T-helper 2 cell treated with Interferon-gamma antibody and Interleukin-4, amounts not matched to agents 100 ng/mL and 5 ng/mL, for 36 hours (primary cell): ENCODE data around the gene MTA3. TPM values are rescaled to one million over a fixed set of nuclear protein-coding genes. Genes with fewer than 3 reads are reported as not detected.

Source experiments
- intact Hi-C: fragments of 100-400 bp; cut with micrococcal nuclease; formaldehyde crosslinking; loops from one replicate; pipeline ENCODE4 v1.15.1; 2023
- total RNA-seq: library from RNA; stranded (reverse); gene quantifications from 2 replicates; pipeline ENCODE4 v1.2.3, GENCODE V29; 2022

The MTA3 gene
- total RNA-seq, 1 donor from 2014 or later: 29.2 TPM

DNA sequence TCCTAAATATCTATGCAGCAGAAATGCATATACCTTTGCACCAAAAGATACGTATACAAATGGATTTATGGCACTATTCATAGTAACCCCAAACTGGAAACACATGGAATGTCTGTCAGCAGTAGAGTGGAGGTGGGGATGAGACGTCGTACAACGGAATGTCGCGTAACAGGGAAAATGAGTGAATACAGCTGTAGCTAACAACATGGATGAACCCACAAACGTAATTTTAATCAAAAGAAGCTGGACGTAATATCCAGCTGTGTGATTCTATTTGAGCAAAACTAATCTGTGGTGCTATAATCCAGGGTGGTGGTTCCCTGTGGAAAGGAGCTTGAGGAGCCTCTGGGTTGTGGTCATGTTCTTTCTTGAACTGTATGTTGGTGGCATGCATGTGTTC lies 89.9 kb downstream of the MTA3 start:
- intact Hi-C loops: no loop called here

- intact Hi-C loops: loop anchor here (10.0 kb wide), 1 partner anchor 295 kb away; the partner anchor contains the start of gene COX7A2L
Observed at GRCh38 chr2:42659609-42660008, 91.2 kb downstream of the MTA3 start.

GRCh38 chr2:42663106-42663780 lies 94.8 kb downstream of the MTA3 start:
- intact Hi-C loops: loop anchor here (1.0 to 10.0 kb wide), 3 partner anchors 150 to 298 kb away; partner anchors contain the start of gene COX7A2L

- intact Hi-C loops: loop anchor here (1.0 to 10.0 kb wide), 3 partner anchors 151 to 299 kb away; partner anchors contain the start of gene COX7A2L
Observed at GRCh38 chr2:42663828-42664227, 95.4 kb downstream of the MTA3 start.

DNA sequence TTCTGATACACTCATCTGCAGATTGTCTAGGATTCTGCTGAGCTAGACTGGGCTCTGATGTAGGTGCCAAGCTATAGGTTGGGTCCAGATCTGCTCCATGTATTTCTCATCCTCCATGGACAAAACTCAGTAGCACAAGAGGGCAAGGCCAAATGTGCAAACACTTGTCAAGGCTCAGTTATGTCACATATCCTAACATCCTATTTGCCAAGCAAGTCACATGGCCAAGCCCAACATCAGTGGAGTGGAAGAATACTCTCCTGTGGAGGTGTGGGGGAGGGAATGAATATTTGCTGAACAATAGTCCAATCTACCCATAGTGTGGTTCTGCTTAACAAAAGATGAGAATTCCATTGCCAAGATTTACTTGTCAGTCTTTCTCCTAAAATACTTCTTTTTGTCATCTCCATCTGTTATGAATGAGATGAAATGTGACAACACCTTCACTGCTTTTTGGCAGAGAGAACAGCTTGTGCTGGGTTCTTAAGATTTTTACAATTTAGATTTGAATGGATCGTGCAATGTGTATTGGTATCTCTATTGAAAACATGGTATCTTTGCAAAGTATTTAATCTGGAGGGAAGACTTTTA lies 105.7 kb downstream of the MTA3 start:
- intact Hi-C loops: no loop called here

DNA sequence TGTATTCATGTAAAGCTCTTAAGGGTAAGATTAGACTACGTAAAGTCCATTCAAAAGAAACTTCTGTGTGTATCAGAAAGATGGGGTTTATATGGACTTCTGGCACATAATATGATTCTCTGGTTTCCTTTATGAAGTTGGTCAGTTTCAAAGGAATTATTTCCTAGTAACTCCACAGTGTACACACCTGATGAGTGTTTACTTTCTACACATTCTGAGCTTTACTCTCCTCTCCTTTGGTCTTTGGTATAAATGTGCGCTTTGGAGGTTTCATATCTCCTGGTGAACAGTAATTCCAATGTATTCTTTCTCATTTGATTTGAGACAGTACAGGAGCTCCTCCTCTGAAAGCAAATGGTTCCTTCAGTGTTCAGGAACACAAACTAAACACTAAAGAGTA lies 107.4 kb downstream of the MTA3 start:
- intact Hi-C loops: no loop called here

GRCh38 chr2:42685303-42685702 lies 116.9 kb downstream of the MTA3 start:
- intact Hi-C loops: no loop called here

GRCh38 chr2:42693013-42693615 lies 124.7 kb downstream of the MTA3 start:
- intact Hi-C loops: no loop called here

GRCh38 chr2:42693688-42694479 lies 125.5 kb downstream of the MTA3 start:
- intact Hi-C loops: no loop called here

- intact Hi-C loops: no loop called here
Observed at GRCh38 chr2:42696987-42697386, 128.6 kb downstream of the MTA3 start.

GRCh38 chr2:42698940-42699339 lies 130.5 kb downstream of the MTA3 start:
- intact Hi-C loops: no loop called here

GRCh38 chr2:42706836-42707235 lies 138.4 kb downstream of the MTA3 start:
- intact Hi-C loops: no loop called here

- intact Hi-C loops: no loop called here
Observed at GRCh38 chr2:42708179-42708578, 139.7 kb downstream of the MTA3 start.

DNA sequence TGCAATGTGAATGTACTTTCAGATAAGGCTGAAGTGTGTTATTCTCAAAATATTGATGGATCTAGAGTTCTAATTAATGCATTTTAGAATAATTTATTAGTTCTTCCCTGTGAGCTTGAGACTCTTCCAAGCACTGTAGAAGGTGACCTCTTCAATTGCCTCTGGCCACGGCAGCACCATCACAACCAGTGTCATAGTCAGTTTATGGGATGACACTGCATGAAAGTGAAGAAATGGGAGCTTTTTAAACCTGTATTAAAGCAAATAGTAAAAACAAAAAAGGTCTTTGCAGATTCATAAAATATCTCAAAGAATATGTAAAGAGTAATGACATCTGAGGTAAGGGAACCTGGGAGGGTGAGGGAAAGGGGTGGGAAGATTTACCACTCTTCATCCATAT lies 143.5 kb downstream of the MTA3 start:
- intact Hi-C loops: no loop called here

DNA sequence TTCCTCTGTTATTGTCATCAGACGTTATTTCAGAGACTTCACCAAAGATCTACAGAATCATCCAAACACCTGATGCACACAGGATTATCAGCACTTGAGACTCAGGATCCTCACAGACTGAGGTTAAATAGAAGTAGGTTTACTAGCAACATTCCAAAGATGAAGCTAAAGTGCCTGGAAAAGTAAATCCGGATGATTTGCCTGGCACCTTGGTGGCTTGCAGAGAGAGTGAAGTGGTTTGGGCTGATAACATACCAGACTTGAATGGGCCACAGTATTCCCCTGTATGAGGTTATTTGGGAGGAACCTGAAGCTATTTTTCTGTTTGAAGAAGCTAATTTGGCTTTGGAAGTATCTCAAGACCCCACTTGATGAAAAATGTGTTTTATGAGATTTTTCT lies 144.5 kb downstream of the MTA3 start:
- intact Hi-C loops: no loop called here

DNA sequence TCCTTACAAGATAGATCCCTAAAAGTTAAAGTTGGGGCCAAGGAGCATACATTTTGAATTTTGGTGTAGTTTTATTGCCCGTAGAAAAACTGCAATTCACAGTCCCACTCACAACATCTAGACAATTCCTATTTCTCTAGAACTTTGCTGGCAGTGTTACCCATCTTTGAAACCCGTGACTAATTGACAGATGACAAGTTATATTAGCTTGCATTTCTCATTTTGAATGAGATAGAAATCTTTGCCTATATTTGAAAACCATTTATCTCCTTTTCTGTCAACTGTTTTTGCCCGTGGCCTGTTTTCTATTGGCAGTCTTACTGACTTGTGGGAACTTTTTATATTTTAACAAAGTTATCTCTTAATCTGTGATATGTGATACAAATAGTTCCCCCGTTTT lies 145.5 kb downstream of the MTA3 start:
- intact Hi-C loops: no loop called here

GRCh38 chr2:42714686-42715085 lies 146.3 kb downstream of the MTA3 start:
- intact Hi-C loops: no loop called here

- intact Hi-C loops: no loop called here
Observed at GRCh38 chr2:42721898-42722297, 153.5 kb downstream of the MTA3 start.

- intact Hi-C loops: no loop called here
Observed at GRCh38 chr2:42722320-42723190, 154.1 kb downstream of the MTA3 start.

DNA sequence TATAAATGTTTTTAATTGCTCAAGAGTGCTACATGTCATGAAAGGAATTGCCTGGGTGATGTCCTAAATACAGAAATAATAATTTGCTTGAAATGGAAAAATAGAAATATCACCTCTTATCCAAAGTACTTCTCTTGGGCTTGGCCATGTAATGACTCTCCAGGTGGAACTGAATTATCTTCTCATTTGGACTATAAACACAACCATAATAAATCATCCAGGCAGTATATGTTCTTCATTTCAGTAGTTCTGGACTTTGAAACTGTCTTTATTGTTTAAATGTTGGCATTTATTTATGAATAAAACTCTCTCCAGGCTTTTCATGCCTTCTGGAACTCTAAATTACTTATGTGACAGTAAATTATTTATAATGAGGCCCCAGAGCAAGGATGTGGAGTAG lies 155.0 kb downstream of the MTA3 start:
- intact Hi-C loops: no loop called here

GRCh38 chr2:42724886-42725285 lies 156.5 kb downstream of the MTA3 start:
- intact Hi-C loops: no loop called here
